GF-D8 (cell line): ENCODE data around the gene RTN4.
A peak's percentile ranks its signal among the peaks of the same experiment; 100 is the strongest.
"Not testable (repeated sequence)": the region's sequence is repeated elsewhere in the genome, so short reads cannot be mapped to it uniquely, and the experiment has no call there.

Experiments used
- DNase-seq: peaks from one replicate; lab custom pipeline; 2025; lab: John Stamatoyannopoulos, UW

RTN4 gene, protein sequence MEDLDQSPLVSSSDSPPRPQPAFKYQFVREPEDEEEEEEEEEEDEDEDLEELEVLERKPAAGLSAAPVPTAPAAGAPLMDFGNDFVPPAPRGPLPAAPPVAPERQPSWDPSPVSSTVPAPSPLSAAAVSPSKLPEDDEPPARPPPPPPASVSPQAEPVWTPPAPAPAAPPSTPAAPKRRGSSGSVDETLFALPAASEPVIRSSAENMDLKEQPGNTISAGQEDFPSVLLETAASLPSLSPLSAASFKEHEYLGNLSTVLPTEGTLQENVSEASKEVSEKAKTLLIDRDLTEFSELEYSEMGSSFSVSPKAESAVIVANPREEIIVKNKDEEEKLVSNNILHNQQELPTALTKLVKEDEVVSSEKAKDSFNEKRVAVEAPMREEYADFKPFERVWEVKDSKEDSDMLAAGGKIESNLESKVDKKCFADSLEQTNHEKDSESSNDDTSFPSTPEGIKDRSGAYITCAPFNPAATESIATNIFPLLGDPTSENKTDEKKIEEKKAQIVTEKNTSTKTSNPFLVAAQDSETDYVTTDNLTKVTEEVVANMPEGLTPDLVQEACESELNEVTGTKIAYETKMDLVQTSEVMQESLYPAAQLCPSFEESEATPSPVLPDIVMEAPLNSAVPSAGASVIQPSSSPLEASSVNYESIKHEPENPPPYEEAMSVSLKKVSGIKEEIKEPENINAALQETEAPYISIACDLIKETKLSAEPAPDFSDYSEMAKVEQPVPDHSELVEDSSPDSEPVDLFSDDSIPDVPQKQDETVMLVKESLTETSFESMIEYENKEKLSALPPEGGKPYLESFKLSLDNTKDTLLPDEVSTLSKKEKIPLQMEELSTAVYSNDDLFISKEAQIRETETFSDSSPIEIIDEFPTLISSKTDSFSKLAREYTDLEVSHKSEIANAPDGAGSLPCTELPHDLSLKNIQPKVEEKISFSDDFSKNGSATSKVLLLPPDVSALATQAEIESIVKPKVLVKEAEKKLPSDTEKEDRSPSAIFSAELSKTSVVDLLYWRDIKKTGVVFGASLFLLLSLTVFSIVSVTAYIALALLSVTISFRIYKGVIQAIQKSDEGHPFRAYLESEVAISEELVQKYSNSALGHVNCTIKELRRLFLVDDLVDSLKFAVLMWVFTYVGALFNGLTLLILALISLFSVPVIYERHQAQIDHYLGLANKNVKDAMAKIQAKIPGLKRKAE

DNA sequence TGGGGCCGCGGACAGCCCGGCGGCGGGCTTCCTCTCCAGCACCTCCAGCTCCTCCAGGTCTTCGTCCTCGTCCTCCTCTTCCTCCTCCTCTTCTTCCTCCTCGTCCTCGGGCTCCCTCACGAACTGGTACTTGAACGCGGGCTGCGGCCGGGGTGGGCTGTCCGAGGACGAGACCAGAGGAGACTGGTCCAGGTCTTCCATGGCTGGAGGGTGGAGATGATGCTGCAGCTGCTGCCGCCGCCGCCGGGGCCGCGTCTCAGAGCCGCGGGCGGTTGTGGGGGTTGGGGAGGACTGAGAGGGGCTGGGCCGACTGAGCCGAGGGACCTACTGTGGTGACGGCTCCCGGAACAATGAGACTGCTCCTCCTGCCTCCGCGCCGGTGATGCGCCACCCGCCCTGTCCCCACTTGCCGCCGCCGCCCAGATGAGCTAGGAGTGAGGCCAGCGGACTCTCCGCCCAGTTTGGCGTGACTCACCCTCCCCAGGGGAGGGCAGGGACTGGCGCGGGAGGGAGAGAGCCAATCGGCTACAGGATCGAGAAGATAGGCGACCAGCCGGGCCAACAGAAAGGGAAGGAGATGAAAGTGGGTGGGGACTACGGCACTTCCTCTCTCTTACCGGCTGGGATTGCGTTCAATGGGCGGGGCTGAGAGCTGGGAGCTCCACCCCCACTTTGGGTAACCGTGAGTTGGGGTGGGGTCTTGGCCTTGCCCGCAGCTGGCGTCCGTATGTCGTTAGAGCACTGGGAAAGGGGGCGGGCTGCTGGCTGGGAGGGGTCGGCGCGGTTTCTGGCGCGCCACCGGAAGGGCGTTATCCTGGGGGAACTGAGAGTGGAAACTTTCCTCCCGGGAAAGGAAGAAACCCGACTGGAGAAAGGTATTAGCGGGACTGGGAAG is at the start of gene RTN4:
TSS of gene RTN4 (minus strand) at position 352 of the 895 bp plus-strand sequence. CDS start at position 201, 151 bp downstream.
- DNase-seq: peak; percentile 98

DNA sequence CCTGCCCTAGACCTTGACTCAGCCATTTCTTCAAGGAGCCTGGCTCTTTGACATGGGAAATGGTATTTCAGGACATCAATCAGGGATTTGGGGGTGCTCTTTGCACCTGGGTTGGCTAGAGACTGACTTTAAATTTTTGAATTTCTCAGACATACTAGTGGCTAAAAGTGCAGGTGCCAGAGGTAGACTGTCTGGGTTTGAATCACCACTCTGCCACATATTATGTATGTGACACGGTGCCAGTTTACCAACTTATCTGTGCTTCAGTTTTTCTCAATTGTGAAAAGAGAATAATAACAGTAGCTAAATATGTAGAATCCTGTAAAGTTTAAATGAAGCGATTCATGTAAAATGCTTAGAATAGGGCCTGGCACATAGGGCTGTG is 49.2 kb upstream of the RTN4 start:
- DNase-seq: no peak

DNA sequence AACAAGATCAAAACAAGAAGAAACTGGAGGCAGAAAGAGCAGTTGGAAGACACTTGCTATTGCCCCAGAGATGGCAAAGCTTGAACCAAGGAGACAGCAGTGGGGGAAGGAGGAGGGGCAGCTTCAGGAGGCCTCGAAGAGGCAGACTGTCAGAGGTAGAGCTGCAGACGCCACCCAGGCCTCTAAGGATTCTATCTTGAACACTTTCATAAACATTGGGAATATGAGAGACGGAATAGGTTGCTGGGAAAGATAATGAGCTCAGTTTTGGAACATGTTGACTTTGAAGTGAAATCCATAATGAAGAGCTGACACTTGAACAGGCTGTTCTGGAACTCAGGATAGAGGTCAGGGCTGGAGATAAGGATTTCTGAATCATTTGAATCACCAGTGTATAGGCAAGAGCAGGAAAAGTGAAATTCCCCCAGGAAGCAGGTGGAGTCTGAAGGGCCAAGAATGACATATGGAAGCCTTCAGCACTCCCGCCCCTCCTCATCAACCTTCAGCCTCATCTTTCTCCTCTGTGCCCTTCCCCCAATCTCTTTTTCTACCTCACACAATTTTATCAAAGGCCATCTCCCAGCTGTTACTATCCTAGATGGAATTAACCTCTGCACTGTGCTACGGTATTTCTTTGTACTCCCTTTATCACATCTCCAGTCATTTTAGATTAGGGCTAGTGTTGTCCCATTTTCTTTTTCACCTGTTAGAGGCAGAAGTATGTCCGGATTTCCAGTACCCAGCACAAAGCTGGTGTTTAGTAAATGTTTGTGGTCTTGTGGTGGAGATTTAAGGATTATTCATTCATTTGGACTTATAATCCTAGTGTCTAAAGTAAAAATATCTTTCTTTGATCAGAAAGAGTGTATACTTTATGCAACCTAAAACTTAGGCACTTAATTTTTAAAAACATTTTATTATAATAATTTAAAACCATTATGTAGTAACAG is 47.5 kb upstream of the RTN4 start:
- no peak for DNase-seq

DNA sequence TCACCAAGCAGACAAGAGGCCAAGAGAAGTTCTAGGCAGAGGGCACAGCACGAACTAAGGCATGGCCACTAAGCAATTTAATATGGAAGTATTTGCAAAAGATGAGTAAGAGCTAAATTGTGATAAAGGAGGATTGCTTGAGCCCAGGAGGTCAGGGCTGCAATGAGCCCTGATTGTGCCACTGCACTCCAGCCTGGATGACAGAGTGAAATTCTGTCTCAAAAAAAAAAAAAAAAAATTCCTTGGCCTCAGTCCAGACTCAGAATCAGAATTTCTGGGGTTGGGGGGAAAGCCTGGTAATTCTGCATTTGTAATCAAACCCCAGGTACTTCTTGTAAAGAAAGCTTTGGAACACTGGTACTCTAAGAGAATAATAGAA is 46.8 kb upstream of the RTN4 start:
- no peak for DNase-seq

DNA sequence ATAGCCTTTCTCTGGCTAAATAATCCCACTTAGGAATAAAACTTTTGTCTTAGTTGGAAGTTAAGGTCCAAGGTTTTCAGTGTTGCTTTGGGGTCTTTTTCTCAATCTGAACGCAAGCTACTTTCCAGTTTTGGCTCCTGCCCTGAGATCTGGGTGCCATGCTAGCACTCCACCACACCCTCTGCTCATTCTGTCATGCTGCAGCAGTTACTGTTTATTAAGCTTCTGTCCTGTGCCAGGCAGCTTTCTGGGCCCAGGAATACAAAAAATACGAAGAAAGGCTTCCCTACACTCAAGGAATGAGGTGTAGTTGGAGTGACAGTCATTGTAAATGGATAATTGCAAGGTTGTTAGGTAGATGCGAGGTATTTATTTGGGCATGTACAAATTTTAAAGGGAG is 46.3 kb upstream of the RTN4 start:
- DNase-seq: no peak

DNA sequence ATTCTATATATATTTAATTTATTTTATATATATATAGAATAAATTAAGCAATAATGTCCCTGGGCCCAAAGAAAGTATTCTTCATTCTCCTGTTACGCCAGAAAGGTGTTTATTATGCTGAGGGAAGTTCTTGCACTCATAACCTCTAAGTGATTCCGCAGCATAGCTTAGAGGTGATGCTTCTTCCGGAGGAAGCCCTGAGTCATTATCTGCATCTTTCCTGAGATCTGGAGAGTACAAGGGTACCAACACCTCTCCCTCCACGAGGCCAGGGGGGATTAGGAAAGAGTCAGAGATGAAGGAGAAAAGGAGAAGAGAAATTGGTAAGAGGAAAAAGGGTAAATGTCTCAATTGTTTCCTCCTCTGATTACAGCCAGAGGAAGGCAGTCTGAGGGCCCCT is 43.1 kb upstream of the RTN4 start:
- DNase-seq: peak; percentile 48

DNA sequence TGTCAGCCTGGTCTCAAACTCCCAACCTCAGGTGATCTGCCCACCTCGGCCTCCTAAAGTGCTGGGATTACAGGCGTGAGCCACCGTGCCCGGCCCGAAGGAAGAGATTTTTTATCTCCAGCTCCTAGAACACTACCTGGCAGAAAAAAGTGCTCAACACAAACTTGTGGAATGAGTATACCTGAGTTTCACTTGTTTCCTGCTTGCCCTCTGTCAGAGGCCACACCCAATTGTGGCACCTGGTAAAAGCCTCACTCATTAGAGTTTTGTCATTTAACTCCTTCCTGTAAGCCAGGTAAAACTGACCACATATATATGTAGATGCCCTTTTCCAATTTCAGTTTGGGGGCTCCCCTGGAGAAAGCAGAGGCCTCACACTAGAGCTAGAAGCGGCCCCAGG is 42.2 kb upstream of the RTN4 start:
- DNase-seq: no peak

DNA sequence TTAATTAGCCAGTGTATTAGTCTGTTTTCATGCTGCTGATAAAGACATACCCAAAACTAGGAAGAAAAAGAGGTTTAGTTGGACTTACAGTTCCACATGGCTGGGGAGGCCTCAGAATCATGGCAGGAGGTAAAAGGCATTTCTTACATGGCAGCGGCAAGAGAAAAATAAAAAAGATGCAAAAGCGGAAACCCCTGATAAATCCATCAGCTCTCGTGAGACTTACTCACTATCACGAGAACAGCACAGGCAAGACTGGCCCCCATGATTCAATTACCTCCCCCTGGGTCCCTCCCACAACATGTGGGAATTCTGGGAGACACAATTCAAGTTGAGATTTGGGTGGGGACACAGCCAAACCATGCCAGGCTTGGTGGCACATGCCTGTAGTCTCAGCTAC is 41.4 kb upstream of the RTN4 start:
- not testable (repeated sequence) for DNase-seq

DNA sequence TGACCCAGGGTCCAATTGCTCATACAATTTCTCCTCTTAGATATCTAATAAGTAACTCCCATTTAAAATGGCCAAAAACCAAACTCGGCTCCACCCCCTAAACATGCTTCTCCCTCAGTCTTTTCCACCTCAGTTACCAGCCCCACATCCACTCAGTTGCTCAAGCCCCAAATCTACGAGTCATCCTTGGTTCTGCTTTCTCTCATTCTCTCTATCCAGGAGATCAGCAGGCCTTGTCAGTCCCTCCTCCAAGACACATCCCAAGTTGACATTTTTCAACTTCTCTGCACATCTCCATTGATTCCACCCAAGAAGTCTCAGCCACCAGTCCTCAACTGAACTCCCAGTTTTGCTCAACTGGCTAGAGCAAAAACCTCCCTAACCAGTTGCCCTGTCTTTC is 40.5 kb upstream of the RTN4 start:
- no peak for DNase-seq

DNA sequence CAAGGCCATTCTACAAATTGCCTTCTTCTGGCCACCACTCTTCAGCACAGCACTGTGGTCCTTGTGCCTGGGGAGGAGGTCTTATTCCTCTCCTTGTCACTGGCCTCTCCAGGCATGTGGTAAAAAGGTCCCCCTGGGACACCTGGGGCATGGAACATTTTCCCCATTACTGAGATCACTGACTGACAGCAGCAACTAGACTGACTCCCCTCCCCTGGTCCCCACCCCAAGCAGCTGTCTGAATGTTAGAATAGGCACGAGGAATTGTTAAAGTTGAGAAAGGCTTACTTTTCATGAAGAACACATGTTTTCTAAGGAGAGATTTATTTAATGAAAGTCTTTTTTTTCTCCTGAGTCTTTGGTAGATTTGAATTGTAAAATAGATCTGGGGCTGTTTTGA is 39.5 kb upstream of the RTN4 start:
- DNase-seq: no peak

DNA sequence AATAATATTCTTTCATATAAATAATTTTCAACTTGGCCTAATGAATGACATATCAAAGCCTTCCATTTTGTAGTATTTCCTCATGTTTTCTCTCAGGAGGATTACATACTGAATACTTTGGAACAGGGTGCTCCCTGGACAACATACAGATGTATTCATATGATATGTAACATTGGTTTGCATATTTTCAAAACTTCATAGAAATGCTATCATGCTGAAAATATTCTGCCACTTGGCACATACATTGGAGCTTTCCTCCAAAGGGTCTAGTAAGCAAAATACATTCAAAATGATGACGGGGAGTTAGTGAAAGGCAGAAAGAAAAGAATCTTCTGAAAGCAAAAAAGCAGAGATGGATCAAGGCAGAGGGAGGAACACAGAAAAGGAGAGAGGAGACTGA is 38.1 kb upstream of the RTN4 start:
- no peak for DNase-seq

DNA sequence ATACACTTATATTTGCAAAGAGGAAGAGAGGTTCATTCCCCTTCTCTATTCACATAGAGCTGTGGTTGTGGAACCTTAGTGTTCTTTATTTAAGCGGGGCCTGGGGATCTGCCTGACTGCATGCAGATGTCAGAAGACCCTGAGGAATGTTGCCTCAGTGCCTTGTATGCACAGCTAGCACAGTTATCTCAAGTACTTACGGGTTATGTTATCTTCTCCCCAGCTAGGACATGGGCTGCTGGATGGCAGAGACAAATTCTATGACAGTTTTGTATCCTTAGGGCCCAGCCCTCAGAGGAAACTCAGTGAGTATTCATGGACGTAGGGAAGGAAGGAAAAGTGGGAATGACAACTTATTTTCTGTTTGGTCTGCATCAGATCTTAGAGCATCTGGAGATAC is 37.7 kb upstream of the RTN4 start:
- no peak for DNase-seq

DNA sequence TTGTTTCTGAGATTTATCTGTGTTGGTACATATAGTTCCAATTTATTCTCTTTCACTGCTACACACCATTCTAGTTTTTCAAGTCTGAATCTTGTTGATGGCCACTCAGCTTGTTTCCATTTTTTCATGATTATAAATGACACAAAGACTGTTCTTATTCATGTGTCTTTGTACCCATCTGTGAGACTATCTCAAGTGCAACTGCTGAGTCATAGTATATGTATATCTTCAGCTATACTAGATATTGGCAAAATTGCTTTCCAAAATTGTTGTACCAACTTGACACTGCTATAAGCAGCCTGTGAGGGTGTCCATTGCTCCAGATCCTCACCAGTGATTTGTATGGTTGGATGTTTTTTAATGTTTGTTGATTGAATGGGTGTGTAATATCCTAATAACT is 37.2 kb upstream of the RTN4 start:
- DNase-seq: no peak

DNA sequence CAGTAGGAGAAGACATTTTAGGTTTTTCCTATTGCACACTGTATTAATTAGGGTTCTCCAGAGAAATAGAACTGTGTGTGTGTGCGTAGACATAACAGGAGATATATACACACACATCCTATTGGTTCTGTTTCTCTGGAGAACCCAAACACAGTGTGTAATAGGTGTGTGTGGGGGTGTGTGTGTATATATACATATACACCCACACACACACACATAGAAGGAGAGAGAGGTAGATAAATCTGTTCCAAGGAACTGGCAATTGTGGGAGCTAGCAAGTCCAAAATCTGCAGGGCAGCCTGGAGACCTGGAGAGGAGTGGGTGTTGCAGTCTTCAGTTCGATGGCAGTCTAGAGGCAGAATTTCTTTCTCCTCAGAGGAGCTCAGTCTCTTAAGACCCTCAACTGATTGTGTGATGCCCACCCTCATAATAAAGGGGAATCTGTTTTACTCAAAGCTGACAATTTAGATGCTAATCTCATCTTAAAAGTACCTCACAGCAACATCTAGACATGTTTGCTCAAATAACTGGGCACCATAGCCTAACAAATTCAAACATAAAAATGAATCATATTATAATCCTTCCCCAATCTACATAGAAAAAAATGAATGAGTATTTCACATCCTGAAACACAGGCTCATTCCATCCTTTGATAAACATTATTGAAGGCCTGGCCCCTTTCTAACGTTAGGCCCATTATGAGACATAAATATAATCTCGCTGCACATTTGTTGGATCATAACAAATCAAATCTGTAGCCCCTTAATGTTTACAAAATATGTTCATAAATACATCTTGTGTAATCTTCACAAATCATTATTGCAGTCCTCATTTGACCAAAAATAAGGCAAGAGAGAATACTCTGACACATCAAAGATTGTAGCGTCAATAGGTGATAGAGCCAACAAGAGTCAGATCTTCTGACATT is 35.1 kb upstream of the RTN4 start:
- DNase-seq: no peak

DNA sequence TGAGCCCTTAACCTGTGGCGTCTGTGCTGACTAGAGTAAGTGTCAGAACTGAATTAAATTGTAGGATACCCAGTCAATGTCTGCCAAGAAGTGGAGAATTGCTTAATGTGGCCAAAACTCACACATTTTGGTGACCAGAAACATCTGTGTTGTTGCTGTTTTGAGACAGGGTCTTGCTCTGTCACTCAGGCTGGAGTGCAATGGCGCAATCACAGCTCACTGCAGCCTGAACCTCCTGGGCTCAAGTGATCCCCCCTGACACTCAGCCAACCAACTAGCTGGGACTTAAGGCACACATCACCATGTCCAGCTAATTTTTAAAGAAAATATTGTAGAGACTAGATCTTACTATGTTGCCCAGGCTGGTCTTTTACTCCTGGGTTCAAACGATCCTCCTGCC is 34.4 kb upstream of the RTN4 start:
- no peak for DNase-seq

DNA sequence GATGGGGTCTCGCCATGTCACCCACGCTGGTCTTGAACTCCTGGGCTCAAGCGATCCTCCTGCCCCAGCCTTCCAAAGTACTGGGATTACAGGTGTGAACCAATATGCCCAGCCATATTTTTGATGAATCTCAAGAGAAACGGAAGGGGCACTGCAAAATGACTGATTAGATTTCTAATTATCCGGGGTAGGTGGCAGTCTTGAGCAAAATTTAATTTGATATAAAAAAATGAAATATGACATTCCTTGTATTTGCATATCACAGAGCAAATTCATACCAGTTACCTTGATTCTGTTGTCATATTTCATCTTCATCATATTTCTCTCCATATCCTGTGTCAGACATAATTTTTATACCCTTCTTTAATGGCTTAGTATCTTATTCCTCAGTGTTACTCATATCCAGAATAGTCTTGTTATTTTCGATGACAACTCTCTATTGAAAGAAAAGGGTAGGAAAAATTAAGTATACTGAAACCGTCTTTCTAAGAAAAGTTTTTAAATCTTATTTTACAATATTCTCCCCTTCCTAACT is 30.0 kb upstream of the RTN4 start:
- no peak for DNase-seq

DNA sequence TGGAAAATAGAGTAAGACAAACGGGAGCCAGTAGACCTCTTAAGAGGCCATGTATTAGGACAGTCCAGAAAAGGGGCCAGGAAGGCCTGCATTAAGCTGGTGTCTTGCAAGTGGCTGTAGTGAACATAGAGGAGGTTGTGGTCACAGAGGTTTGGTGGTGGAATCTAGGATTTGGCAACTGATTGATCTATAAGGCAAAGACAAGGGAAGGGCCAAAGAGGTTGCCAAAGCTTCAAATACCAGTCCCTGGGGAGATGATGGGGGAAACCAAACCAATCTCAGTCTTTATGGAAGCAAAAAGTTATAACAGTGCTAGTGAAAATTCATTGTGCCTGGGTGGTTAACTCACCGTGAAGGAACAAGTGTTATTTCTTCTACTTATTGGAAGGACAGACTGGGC is 28.7 kb upstream of the RTN4 start:
- no peak for DNase-seq

DNA sequence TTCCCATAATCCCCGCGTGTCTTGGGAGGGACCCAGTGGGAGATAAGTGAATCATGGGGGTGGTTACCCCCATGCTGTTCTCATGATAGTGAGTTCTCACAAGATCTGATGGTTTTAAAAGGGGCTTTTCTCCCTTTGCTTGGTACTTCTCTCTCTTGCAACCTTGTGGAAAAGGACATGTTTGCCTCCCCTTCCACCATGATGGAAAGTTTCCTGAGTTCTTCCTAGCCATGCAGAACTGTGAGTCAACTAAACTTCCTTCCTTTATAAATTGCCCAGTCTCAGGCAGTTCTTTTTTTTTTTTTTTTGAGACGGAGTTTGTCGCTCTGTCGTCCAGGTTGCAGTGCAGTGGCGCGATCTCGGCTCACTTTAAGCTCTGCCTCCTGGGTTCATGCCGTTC is 26.5 kb upstream of the RTN4 start:
- no peak for DNase-seq

DNA sequence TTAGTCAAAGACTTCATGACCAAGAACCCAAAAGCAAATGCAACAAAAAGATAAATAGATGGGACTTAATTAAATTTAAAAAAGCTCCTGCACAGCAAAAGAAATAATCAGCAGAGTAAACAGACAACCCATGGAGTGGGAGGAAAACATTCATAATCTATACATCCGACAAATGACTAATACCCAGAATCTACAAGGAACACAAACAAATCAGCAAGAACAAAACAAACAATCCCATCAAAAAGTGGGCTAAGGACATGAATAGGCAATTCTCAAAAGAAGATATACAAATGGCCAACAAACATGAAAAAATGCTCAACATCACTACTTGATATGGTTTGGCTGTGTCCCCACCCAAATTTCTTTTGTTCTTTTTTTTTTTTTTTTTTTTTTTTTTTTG is 25.8 kb upstream of the RTN4 start:
- not testable (repeated sequence) for DNase-seq
